OCI-LY3 (cell line): ENCODE results near the gene CADPS.

Experiments
- EZH2phosphoT487 ChIP-seq: fragments of 200-600 bp; shearing (Covaris generic); IDR thresholded peaks from 2 replicates; pipeline ENCODE4 v1.6.1; 2018; ENCODE audit warnings: antibody characterized with exemption, mixed run types, low read depth
- TF ChIP-seq, protein P1 (sequence below): fragments of 200-600, 300-600 bp; sonication (generic); IDR thresholded peaks from 2 replicates; pipeline ENCODE4 v1.5.1; 2014; ENCODE audit warnings: antibody characterized with exemption, low read length, low read depth

DNA sequence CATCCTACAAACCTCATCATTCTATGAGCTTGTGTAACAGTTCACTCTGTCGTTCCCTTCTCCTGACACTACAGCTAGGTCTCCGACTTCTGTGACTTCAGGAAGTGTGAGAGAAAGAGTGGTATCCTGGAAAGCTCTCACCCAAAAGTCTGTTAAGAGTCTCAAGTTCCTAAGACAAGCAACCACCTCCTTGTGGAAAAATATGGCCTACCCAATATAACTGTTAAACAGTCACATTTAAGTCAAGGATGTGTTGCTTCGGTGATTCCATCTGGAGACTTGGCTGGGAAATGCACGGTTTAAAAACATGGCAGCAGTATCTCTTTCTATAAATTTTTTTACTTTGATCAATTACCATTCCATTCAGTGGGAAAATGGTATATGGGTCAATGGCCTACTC, 515.7 kb downstream of the CADPS start:
- TF ChIP-seq, protein P1, sequence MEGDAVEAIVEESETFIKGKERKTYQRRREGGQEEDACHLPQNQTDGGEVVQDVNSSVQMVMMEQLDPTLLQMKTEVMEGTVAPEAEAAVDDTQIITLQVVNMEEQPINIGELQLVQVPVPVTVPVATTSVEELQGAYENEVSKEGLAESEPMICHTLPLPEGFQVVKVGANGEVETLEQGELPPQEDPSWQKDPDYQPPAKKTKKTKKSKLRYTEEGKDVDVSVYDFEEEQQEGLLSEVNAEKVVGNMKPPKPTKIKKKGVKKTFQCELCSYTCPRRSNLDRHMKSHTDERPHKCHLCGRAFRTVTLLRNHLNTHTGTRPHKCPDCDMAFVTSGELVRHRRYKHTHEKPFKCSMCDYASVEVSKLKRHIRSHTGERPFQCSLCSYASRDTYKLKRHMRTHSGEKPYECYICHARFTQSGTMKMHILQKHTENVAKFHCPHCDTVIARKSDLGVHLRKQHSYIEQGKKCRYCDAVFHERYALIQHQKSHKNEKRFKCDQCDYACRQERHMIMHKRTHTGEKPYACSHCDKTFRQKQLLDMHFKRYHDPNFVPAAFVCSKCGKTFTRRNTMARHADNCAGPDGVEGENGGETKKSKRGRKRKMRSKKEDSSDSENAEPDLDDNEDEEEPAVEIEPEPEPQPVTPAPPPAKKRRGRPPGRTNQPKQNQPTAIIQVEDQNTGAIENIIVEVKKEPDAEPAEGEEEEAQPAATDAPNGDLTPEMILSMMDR, result no peak
- TF ChIP-seq EZH2phosphoT487, result no peak
